Eye (tissue), 1 donor: ENCODE measurements around the gene SPANXN5.
"Not testable (repeated sequence)": the region's sequence is repeated elsewhere in the genome, so short reads cannot be mapped to it uniquely, and the experiment has no call there.

Experiments
- DNase-seq: peaks from one replicate; pipeline ENCODE4 v3.0.0-alpha.2; 2015

The SPANXN5 gene

GRCh38 chrX:52797327-52797726 lies at the start of gene SPANXN5:
Gene SPANXN5, minus strand, starts transcription at chrX:52797427. Its CDS starts 79 bp downstream, at chrX:52797348.
- DNase-seq = not testable (repeated sequence)

GRCh38 chrX:52843619-52844018 lies 46.4 kb upstream of the SPANXN5 start:
- DNase-seq = not testable (repeated sequence)

GRCh38 chrX:52839137-52839536 lies 41.9 kb upstream of the SPANXN5 start:
- DNase-seq = no peak

- DNase-seq = no peak
These were observed 33.3 kb upstream of the SPANXN5 start for GRCh38 chrX:52830551-52830950.

- DNase-seq = no peak
These were observed 27.4 kb upstream of the SPANXN5 start for GRCh38 chrX:52824608-52825007.

GRCh38 chrX:52821079-52821760 lies 24.0 kb upstream of the SPANXN5 start:
- no peak for DNase-seq

- DNase-seq = no peak
These were observed 22.6 kb upstream of the SPANXN5 start for GRCh38 chrX:52819788-52820187.

- DNase-seq = no peak
These were observed 13.9 kb upstream of the SPANXN5 start, which contains the start of gene XAGE5 for GRCh38 chrX:52811065-52811625. Gene XAGE5, plus strand, starts transcription at chrX:52811287. Its CDS starts 1,280 bp downstream, at chrX:52812567.

- DNase-seq = not testable (repeated sequence)
These were observed 7.6 kb upstream of the SPANXN5 start for GRCh38 chrX:52804876-52805275.

GRCh38 chrX:52773504-52773903 lies 23.7 kb downstream of the SPANXN5 start:
- not testable (repeated sequence) for DNase-seq

- DNase-seq = not testable (repeated sequence)
These were observed 31.2 kb downstream of the SPANXN5 start for GRCh38 chrX:52765983-52766382.

GRCh38 chrX:52750952-52751351 lies 46.3 kb downstream of the SPANXN5 start, which contains the start of gene SSX2B:
Gene SSX2B, plus strand, starts transcription at chrX:52751252. Its CDS starts 1,429 bp downstream, at chrX:52752681.
- DNase-seq = not testable (repeated sequence)
